Heart left ventricle (tissue), 16 donors: ENCODE measurements around the gene IST1. TPM values are rescaled to one million over a fixed set of nuclear protein-coding genes. Genes with fewer than 3 reads are reported as not detected.

ENCODE experiments used
- ATAC-seq, 4 donors: fragments of 200-7000 bp; cut with Tn5 transposase; one replicate each; pipeline ENCODE4 v1.9.1; 2020 to 2022; ENCODE audit warnings: moderate library complexity in 4 of 4, mild to moderate bottlenecking in 3 of 4, moderate number of reproducible peaks in 1 of 4
- DNase-seq, 5 donors: peaks; one replicate each; pipeline ENCODE4 v3.0.0-alpha.2; 2020
- H3K27ac ChIP-seq, 12 donors: fragments of 200-600 bp; sonication (generic) in 4 of 12; one replicate each; pipeline versions ENCODE4 v1.5.0 to v1.8.0; 2016 to 2022; ENCODE audit warnings: mild to moderate bottlenecking in 2 of 12
- H3K27me3 ChIP-seq, 9 donors: fragments of 200-600 bp; sonication (generic) in 2 of 9; one replicate each; pipeline versions ENCODE4 v1.5.1 to v1.8.0; 2016 to 2022; ENCODE audit warnings: mild to moderate bottlenecking in 3 of 9
- H3K36me3 ChIP-seq, 9 donors: fragments of 200-600 bp; sonication (generic) in 2 of 9; one replicate each; pipeline versions ENCODE4 v1.5.0 to v1.8.0; 2018 to 2022; ENCODE audit warnings: mild to moderate bottlenecking in 2 of 9
- H3K4me1 ChIP-seq, 12 donors: fragments of 200-600 bp; sonication (generic) in 4 of 12; one replicate each; pipeline versions ENCODE4 v1.5.0 to v1.8.0; 2016 to 2022; ENCODE audit warnings: mild to moderate bottlenecking in 3 of 12
- H3K4me3 ChIP-seq, 12 donors: fragments of 200-600 bp; sonication (generic) in 4 of 12; one replicate each; pipeline versions ENCODE4 v1.5.0 to v1.8.0; 2017 to 2022; ENCODE audit warnings: mild to moderate bottlenecking in 9 of 12, moderate library complexity in 4 of 12
- H3K9me3 ChIP-seq, 12 donors: fragments of 200-600 bp; sonication (generic) in 4 of 12; one replicate each; pipeline versions ENCODE4 v1.5.0 to v1.8.0; 2016 to 2022; ENCODE audit warnings: mild to moderate bottlenecking in 1 of 12
- CTCF ChIP-seq, 12 donors: fragments of 200-600 bp; sonication (generic) in 4 of 12; IDR thresholded peaks; one replicate each; pipeline versions ENCODE4 v1.5.0 to v1.8.0; 2018 to 2022; ENCODE audit warnings: antibody characterized with exemption in 12 of 12, mild to moderate bottlenecking in 5 of 12
- POLR2A ChIP-seq, 2 donors: fragments of 450-650 bp; IDR thresholded peaks; one replicate each; pipeline ENCODE4 v1.6.1; 2017; ENCODE audit warnings: antibody characterized with exemption in 2 of 2, mild to moderate bottlenecking in 2 of 2, moderate library complexity in 2 of 2
- WGBS, 4 donors: extraction: QIAGEN DNeasy Blood & Tissue Kit in 2 of 4; methylation state at CpG; one replicate each; pipeline versions ENCODE4 v1.1.5 to v1.1.7; 2013 to 2018; 5-methylcytosine and 5-hydroxymethylcytosine counted together
- intact Hi-C, 10 donors: fragments of 100-400 bp; cut with DNase I; formaldehyde crosslinking; loops; one replicate each; pipeline versions ENCODE4 v1.11.1 to v1.14.2; 2022
- polyA plus RNA-seq, 2 donors: library from polyadenylated mRNA; stranded (reverse); fragments of 200-250 nt; gene quantifications; one replicate each; pipeline ENCODE4 v1.2.3, GENCODE V29; 2013
- total RNA-seq, 9 donors: library from RNA; depleted of rRNA in 2 of 9; stranded (reverse); fragments of >200 nt in 2 of 9; fragmentation: NEBNext Ultra II Directional in 3 of 9; extraction: Animal tissue kit (Norgen Biotek cat#: 25700) in 3 of 9; gene quantifications; one replicate each; pipeline versions ENCODE4 v1.1.0 to v1.2.4, GENCODE V29; 2016 to 2023
- donor health status: ischemic (EF 13 %, LVEDD 7.1; RV severe dilation, severe dysfunction).
- donor health status: healthy with polysubstance abuse.
- donor health status: DM: no; HTN: yes; CAD: no.
- donor health status: DM: no; HTN: no; CAD: no.
- donor health status: ischemic (EF 25% LVEDD 6.9; RV normal size, moderate dysfunction).
- donor health status: ischemic (EF 25% LVEDD 5.7; RV mildly dilated, moderate dysfunction).
- donor health status: healthy.
- donor health status: DM: yes; HTN: yes; CAD: no.
- donor health status: ischemic (EF 35%, LVEDD 5.7; RV mildly dilated, moderate dysfunction).
- donor health status: nonischemic (EF 11% LVEDD 7.7; RV severe dilation, severe dysfunction).
- donor health status: DM: yes; HTN: yes; CAD: no.
- donor health status: PGD.
- donor health status: ischemic (EF 29% LVEDD 5.4; RV normal size, mild dysfunction).
- donor health status: nonischemic (EF 23%, LVEDD 6.1; RV moderate dilation, normal function).

Gene IST1
- total and polyA plus RNA-seq, 11 donors = 54.5 to 146 (median 108) TPM

GRCh38 chr16:71883849-71884638 is 11.3 kb upstream of the IST1 start, which contains the start of gene ZNF821:
Gene ZNF821, minus strand, starts transcription at chr16:71884182. Its CDS starts 4,236 bp downstream, at chr16:71879946.
- intact Hi-C loops = loop anchor here in 9 of 10 donors (1.0 to 10.0 kb wide), 7 partner anchors 10 to 79 kb away; partner anchors contain the start of genes ATXN1L (in 2 of the 9) and AP1G1 (in 1 of the 9)

GRCh38 chr16:71885261-71885650 is 10.1 kb upstream of the IST1 start:
- no peak for DNase-seq
- peaks cover 0 to 15% (median 8%) of the 10 kb centered on the region in 9 donors for H3K36me3 ChIP-seq
- H3K27ac ChIP-seq = peak overlapping the region in 1 of 12 donors; percentile 88
- 53 to 63% (median 56%) methylated on average over 4 of the region's 4 CpGs for WGBS, 4 donors
- peak overlapping the region in 4 of 12 donors; percentile 80 to 100 (median 96) for H3K4me3 ChIP-seq
- no peaks in the 10 kb centered on the region for H3K27me3 ChIP-seq
- no peak for TF ChIP-seq CTCF (IDR thresholded peaks at IDR 0.05)
- TF ChIP-seq POLR2A (IDR thresholded peaks at IDR 0.05) = no peak
- no peak for ATAC-seq
- no peaks in the 10 kb centered on the region for H3K9me3 ChIP-seq
- H3K4me1 ChIP-seq = peaks cover 0 to 41% (median 11%) of the 10 kb centered on the region in 12 donors
- intact Hi-C loops = loop anchor here in 1 of 10 donors (10.0 kb wide), 1 partner anchor 80 kb away; the partner anchor contains the start of gene AP1G1

More at GRCh38 chr16:71883849-71884638, 11.3 kb upstream of the IST1 start, which contains the start of gene ZNF821:
- Histone ChIP-seq H3K27ac (peak within 1 kb of the TSS; percentile 72 to 96 (median 90)), H3K36me3 (peaks cover 0 to 27% (median 16%) of the 10 kb centered on the region in 9 donors), H3K4me3 (peak within 1 kb of the TSS; percentile 67 to 100 (median 94)), H3K9me3 (no peaks in the 10 kb centered on the region), H3K4me1 (peaks cover 0 to 45% (median 11%) of the 10 kb centered on the region in 12 donors), H3K27me3 (no peaks in the 10 kb centered on the region)
- TF ChIP-seq POLR2A (IDR thresholded peaks at IDR 0.05) = peak in 1 of 2 donors; percentile 46
- peak in 11 of 12 donors; percentile 7 to 70 (median 40) for TF ChIP-seq CTCF (IDR thresholded peaks at IDR 0.05)
- DNase-seq = peak; percentile 81 to 90 (median 82)
- 0 to 1% (median 1%) methylated on average over 23 to 85 of the region's 85 CpGs for WGBS, 4 donors
- ATAC-seq = peak; percentile 71 to 94 (median 90)

GRCh38 chr16:71889147-71889546 is 6.2 kb upstream of the IST1 start:
- peaks cover 0 to 16% (median 4%) of the 10 kb centered on the region in 12 donors for H3K4me1 ChIP-seq
- TF ChIP-seq POLR2A (IDR thresholded peaks at IDR 0.05) (no peak), CTCF (IDR thresholded peaks at IDR 0.05) (no peak)
- 94 to 99% (median 97%) methylated on average over 3 of the region's 3 CpGs for WGBS, 4 donors
- intact Hi-C loops = loop anchor here in 1 of 10 donors (10.0 kb wide), 1 partner anchor 84 kb away; the partner anchor contains the start of gene AP1G1
- ATAC-seq (no peak), DNase-seq (no peak)
- no peaks in the 10 kb centered on the region for H3K9me3 ChIP-seq
- H3K27ac ChIP-seq = no peak overlapping the region
- H3K36me3 ChIP-seq = no peaks in the 10 kb centered on the region
- no peak overlapping the region for H3K4me3 ChIP-seq
- H3K27me3 ChIP-seq = no peaks in the 10 kb centered on the region

GRCh38 chr16:71893888-71894228 is 1.5 kb upstream of the IST1 start:
- Histone ChIP-seq H3K27me3 (no peaks in the 10 kb centered on the region), H3K4me3 (peak overlapping the region; percentile 68 to 99 (median 88)), H3K36me3 (peaks cover 0 to 9% (median 0%) of the 10 kb centered on the region in 9 donors), H3K4me1 (peaks cover 0 to 32% (median 22%) of the 10 kb centered on the region in 12 donors), H3K9me3 (no peaks in the 10 kb centered on the region), H3K27ac (peak overlapping the region; percentile 87 to 99 (median 98))
- DNase-seq (no peak), ATAC-seq (no peak)
- intact Hi-C loops = loop anchor here in 3 of 10 donors (1.0 to 10.0 kb wide), 3 partner anchors 11 to 201 kb away; partner anchors contain the start of genes AP1G1 (in 2 of the 3), DHX38 (in 1 of the 3) and TXNL4B (in 1 of the 3)
- TF ChIP-seq POLR2A (IDR thresholded peaks at IDR 0.05) (no peak), CTCF (IDR thresholded peaks at IDR 0.05) (no peak)
- 34 to 48% (median 44%) methylated on average over 7 of the region's 7 CpGs for WGBS, 4 donors
